Right renal pelvis (tissue), 4 donors: ENCODE results near the gene FGGY. TPM values are rescaled to one million over a fixed set of nuclear protein-coding genes. Genes with fewer than 3 reads are reported as not detected.
"Not testable (repeated sequence)": the region's sequence is repeated elsewhere in the genome, so short reads cannot be mapped to it uniquely, and the experiment has no call there.

ENCODE experiments used
- DNase-seq, 4 donors: peaks; one replicate each; pipeline ENCODE4 v3.0.0-alpha.2; 2013; ENCODE audit warnings: low read depth in 4 of 4, low spot score in 3 of 4, missing footprints in 1 of 4
- polyA plus RNA-seq, 4 donors: library from polyadenylated mRNA; unstranded; fragments of 120-200 nt; gene quantifications; one replicate each; pipeline ENCODE4 v1.2.1, GENCODE V29; 2013; ENCODE audit not compliant: insufficient read length in 4 of 4

FGGY gene
- polyA plus RNA-seq, 4 donors = 22.6 to 27.0 (median 24.2) TPM

- DNase-seq = no peak
These were observed 232.0 kb downstream of the FGGY start for GRCh38 chr1:59528900-59529299.

DNA sequence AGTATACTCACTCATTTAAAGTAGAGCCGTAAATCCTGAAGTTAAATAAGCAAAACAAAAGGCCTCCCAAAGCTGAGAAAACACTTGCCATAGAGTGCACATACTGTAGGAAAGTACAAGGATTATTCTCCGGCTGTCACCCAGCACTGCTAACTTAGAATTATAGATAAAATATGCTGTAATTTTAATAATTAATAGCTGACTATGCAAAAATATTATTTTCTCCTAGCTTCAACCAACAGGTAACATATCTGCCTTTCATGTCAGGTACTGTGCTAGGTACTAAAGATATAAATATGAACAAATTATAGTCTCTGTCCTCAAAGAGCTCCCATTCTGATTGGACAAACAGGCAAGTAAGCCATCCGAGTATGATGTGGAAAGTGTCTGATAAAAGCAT, 233.2 kb downstream of the FGGY start:
- no peak for DNase-seq

GRCh38 chr1:59532102-59532501, 235.2 kb downstream of the FGGY start:
- no peak for DNase-seq

- DNase-seq = not testable (repeated sequence)
These were observed 241.6 kb downstream of the FGGY start for GRCh38 chr1:59538476-59538875.

DNA sequence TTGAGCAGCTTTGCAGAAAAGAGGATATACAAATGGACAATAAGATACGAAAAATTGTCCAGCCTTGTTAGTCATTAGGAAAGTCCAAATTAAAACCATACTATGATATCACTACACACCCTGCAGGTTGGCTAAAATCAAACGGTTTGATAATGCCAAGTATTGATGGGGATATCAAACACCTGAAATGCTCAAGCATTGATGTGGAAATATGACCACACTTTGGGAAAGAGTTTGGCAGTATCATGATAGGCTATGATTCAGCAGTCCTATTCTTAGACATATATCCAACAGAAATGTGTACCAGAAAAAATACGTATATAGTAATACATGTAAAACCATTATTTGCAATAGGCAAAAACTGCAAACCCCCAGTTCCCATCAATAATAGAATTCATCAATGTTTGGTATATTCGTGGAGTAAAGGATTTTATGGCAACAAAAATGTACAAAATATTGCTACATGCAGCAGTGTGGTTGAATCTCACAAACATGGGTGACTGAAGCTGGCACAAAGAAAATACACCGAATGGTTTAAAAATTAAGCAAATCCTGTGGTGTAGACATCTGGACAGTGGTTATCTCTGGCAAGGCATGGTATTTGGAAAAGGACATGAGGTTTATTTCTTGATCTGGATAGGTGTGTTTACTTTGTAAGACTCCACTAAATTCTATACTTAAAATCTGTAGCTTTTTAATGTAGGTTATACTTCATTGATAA, 243.2 kb downstream of the FGGY start:
- no peak for DNase-seq

DNA sequence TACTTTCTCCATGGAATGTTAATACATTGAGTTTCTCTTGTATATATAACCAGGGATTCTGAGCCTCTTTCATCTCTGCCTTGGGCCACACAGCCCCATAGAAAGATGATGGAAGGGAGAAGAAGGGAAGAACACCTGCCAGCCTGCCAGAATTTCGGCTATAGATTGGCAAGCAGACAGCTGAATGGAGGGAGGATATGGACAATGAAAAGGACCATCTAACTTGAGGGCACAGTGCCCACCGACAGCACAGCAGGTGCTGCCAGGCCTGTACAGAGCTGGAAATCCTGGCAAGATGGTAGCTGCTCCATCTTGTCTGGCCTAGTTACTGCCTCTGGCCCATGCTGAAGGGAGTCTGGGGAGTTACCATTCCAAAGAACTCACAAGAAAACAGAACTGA, 244.3 kb downstream of the FGGY start:
- no peak for DNase-seq

DNA sequence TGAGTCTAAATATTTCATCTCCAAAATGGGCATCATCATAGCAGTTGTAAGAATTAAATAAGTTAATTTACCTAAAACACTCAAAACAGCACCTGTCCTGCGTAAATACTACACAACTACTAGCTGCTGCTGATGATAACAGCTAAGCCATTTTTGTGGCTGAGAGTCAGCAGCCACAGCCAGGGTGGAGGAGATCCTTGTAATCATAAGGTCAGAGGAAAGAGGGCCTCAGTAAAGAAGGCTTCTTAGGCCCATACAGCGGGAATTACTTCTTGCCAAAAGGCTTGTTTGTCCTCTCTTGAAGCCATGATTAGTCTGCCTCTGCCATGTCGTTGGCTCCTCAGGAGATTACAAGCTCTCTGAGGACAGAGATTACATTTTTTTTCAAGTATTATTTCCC, 245.0 kb downstream of the FGGY start:
- no peak for DNase-seq

- DNase-seq = peak in 1 of 4 donors; percentile 51
These were observed 246.3 kb downstream of the FGGY start for GRCh38 chr1:59543211-59543668.

DNA sequence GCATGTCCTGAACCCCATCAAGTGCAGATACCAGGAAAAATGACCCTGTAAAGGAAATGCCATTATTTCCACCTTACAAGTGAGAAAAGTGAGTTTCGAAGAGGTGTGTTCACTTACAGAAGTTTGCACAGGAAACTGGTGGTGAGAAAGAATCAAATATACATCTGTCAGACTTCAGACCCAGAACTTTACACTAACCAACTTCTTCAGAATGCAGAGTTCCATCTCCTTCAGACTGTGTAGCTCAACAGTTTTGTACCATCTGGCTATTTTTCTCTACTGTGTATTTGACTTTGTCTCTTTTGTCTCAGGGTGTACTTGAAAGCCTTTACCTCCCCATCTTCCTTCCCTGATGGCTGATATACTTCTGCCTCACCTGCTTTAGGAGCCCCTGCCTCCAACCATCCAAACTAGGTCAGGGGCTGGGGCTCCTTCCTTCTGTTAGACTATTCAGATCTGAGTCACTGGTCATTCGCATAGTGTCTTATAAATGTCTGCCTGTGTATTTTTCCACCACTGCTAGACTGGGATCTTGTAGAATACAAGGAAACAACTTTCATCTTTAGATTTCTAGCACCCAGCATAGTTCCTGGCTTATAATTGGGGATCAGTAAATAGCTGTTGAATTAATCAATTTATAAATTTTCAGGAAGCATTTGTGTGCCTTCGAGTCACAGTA, 247.9 kb downstream of the FGGY start:
- DNase-seq = no peak

- no peak for DNase-seq
These were observed 248.9 kb downstream of the FGGY start for GRCh38 chr1:59545830-59546229.

DNA sequence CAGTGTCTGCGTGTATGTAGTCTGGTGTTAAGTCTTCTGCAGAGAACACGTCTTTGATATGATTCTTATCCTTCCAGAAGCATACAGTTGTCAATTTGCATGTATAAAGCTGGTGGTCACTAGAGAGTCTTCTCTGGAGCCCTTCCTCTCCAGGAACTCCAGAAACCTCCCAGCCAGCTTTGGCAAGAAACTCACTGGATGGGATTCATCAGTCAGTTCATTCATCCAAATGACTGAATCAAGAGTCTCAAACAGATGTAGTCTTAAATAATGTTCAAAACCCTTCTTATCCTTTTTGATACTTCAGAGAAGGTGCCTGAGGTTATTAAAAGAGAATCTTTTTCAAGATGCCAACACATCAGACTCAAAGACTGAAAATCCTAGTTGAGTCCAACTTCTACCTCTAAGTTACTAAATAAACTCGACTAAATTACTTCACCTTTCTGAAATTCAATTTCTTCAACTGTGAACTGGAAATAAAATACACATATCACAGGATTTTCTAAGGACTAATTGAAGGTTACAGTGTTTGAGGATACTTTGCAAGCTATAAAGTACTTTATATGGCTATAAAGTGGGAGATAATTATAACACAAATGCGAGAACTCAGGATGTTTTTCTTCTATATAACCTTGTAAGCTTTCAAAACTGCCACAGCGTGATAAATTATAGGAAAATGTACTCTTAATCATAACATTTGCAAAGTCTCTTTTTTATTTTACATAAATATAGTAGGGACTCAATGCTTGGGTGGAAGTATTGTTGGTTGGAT, 252.4 kb downstream of the FGGY start:
- DNase-seq = no peak

DNA sequence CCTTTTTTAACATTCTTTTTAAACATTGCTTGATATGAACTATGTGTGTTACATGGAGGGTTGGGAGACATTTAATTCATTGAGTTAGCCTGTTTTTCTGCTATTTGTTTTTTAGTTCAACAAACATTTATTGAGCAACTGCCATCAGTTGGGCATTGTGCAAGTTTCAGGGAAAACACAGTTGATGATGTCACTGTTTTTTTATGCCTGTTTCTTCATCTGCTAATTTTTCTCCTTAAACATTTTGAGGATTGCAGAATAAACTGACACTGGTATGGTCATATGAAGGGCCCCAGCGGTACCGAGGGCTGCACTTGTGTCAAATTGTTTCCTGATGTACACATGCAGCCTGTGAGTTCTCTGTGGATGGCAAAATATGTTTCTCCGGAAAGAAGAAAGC, 253.0 kb downstream of the FGGY start:
- no peak for DNase-seq

GRCh38 chr1:59552007-59552406, 255.1 kb downstream of the FGGY start:
- no peak for DNase-seq

- DNase-seq = no peak
These were observed 256.5 kb downstream of the FGGY start for GRCh38 chr1:59553371-59553770.

DNA sequence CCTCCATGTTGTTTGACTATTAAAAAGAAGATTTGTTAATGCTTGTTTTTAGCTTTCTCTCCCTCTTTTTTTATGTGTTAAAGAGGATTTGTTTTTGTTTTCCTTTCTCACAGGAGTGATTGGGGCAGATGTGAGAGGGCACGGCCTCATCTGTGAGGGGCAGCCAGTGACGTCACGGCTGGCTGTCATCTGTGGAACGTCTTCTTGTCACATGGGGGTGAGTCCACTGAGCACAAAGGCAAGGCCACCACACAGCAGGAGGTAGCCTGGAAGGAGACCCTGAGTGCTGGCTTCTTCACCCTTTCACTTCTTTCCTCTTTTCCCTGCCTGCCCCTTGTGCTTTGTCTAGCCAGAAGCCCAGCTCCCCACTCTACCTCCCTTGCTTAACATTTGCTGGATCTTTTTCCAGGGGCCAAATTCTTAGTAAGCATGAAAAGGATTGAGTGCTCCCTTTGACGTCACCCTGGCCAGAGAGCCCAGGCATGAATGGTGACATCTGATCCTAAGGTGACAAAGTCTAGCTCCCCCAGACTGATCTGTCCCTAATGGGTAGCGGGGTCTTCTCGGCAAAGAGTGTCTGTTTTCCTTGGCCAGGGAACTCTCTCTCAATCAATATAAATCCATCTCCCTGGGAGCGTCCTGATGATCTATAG, 257.2 kb downstream of the FGGY start:
- DNase-seq = no peak

DNA sequence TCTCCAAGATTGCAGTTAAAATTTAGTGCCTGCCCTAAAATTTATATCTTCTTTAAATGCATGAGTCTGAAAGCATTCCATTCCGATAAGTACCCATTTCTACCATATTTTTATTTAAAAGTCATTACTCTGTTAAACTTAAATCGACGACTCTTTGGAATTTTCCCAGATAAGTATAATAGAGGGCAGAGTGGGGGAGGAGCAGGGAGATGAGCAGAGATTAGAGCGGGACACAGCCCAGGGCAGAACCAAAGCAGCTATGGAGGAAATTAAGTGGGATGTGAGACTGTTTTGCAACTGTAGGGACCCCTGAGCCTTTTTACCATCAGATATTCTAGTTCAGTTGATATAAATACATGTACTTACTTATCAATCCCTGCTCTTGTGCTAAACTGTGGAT, 257.9 kb downstream of the FGGY start:
- no peak for DNase-seq

GRCh38 chr1:59556398-59556797, 259.5 kb downstream of the FGGY start:
- no peak for DNase-seq

- peak in 2 of 4 donors; percentile 44 to 49 for DNase-seq
These were observed 260.1 kb downstream of the FGGY start for GRCh38 chr1:59556802-59557548.

- DNase-seq = no peak
These were observed 260.6 kb downstream of the FGGY start for GRCh38 chr1:59557549-59557885.

GRCh38 chr1:59558580-59558979, 261.7 kb downstream of the FGGY start:
- not testable (repeated sequence) for DNase-seq
